Activated T-cell treated with anti-CD3 and anti-CD28 coated beads, Interleukin-2, amount 50 U/mL, for 1 hour (primary cell): ENCODE measurements around the gene SDR39U1.

Experiments used
- DNase-seq: peaks from one replicate; pipeline ENCODE4 v3.0.0-alpha.2; 2020

SDR39U1 gene

DNA sequence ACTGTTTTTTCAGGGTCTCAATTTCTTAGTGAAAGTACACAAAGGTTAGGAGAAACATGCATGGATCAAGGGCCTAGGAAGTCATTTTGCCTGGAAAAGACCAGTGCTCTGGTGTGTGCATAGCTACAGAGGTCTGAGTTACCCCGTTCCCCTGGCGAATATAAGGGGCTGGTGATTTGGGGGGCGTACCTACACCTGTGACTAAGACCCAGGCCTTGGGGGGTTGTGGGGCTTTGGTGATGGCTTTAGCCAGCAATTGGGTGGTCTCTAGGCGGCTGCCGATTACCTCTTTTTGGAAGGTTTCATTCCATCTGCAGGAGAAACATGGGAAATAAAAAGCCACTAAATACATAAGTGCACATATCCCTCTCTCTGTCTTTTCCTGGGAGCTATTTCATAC, 1.1 kb downstream of the SDR39U1 start:
- no peak for DNase-seq

GRCh38 chr14:24440606-24441399, 1.8 kb downstream of the SDR39U1 start:
- DNase-seq, result no peak

GRCh38 chr14:24439830-24440605, 2.6 kb downstream of the SDR39U1 start:
- no peak for DNase-seq

DNA sequence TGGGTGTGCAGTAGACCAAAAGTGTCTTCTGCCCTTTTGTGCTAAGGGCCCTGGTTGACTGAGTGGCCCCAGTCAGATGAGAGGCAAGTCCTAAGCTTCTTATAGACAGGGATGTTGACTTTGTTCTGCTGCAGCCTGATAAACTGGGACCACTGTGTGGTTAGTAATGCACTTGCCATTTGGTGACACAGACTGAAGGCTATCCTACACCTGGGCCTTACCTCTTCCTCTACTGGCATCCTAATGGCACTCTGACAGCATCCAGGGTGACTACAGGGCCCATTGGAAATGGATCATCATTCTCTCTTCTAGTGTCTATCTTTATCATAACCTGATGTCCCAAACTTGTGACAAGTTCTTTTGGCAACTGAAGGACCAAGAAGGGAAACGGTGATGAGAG, 3.3 kb downstream of the SDR39U1 start:
- DNase-seq, result no peak

DNA sequence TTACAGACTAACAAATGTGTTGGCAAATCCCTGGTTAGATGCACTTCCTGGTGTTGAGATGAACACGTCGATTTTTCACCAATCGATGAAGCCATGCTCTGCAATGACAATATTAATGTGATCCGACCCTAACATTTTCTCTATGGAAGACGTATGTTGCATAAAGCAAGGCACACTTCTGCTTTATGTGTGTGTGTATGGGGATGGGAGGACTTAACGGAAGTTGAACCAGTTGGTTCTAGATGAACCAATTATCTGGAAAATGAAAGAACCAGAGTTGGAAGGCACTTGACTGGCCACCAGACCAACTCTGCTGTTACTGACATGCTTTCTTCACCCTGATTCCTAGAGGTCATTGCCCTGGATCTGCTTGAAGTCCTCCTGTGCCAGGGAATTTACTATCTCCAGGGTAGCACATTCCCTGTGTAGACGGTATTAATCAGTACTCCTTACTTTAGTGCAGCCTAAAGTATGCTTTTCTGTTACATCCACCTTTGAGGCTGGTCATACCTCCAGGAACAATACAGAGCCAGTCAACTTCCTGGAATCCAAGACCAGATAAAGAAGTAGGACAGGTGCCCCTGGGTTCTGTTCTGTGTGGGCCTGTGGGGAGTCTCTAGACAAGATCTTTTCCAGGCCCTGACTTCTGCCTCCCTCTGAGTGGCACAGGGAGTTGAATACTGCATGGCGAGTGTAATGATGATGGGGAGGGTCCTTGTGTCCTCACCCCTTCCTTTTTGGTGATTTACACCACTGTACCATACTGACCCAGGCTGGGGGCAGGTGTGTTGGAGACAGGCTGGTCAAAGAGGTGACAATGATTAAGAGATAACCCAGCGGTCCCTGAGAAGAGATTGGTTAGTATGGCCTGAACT, 4.1 kb downstream of the SDR39U1 start:
- no peak for DNase-seq

GRCh38 chr14:24437736-24438067, 4.9 kb downstream of the SDR39U1 start:
- no peak for DNase-seq

GRCh38 chr14:24437020-24437735, 5.4 kb downstream of the SDR39U1 start:
- DNase-seq, result no peak

- no peak for DNase-seq
Measured at GRCh38 chr14:24436355-24437019, 6.1 kb downstream of the SDR39U1 start.

DNA sequence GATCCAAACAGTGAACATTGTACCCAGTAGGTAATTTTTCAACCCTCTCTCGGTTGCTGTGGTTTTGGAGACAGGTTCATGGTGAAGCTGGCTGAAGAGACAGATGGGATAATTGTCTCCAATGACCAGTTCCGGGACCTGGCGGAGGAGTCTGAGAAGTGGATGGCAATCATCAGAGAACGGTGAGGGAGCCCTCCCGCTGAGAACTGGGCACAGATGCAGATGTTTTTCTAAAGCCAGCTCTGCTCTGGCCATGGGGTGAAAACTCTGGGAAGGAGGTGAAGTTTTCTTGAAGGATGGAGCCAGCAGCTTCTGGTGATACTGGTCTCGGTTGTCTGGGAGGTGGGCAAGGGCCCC, 6.6 kb downstream of the SDR39U1 start:
- no peak for DNase-seq

DNA sequence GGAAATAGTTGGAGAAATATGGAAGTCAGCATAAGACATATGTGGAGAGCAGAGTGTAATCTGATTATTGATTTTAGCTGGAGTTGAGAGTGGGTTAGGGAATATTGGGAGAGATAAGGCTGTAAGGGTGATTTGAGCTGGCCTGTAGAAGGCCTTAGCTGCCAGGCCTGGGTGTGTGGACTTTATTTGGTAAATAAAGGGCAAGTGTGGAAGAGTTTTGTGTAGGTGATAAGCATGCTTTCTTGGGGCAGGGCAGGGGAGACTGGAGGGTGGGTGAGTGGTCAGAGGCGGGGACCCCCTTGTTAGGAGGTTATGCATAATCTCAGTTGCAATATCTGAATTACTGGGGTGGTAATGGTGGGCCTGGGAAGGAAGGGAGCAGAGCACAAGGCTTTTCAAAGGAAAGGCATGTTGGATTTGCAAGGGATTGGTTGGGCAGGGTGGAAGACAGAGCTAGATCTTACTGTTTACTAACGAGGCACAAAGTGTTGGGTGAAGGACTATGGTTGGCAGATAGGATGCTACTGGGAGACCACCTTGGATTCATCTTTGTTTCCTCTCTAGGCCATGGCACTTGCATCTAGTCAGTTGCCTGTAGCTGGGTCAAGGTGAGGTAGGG, 7.3 kb downstream of the SDR39U1 start:
- DNase-seq, result no peak

GRCh38 chr14:24434676-24435075, 7.9 kb downstream of the SDR39U1 start:
- DNase-seq, result no peak

- no peak for DNase-seq
Measured at GRCh38 chr14:24434036-24434435, 8.5 kb downstream of the SDR39U1 start.

GRCh38 chr14:24432259-24433131, 10.1 kb downstream of the SDR39U1 start:
- DNase-seq, result no peak

DNA sequence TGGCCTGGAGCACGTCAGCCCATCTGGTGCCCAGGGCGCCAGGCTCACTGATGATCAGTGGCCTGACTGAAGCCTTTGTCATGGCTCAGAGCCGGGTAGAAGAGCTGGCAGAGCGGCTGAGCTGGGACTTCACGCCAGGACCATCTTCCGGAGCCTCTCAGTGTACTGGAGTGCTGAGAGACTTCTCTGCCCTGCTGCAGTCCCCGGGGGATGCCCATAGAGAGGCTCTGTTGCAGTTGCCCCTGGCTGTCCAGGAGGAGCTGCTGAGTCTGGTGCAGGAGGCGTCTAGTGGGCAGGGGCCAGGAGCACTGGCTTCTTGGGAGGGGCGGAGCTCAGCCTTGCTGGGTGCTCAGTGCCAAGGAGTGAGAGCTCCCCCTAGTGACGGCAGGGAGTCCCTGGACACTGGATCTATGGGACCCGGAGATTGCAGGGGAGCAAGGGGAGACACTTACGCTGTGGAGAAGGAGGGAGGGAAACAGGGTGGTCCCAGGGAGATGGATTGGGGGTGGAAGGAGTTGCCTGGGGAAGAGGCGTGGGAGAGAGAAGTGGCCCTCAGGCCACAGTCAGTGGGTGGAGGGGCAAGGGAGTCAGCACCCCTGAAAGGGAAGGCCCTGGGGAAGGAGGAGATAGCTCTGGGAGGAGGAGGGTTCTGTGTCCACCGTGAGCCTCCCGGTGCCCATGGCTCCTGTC, 10.9 kb downstream of the SDR39U1 start:
- DNase-seq, result peak; percentile 85

DNA sequence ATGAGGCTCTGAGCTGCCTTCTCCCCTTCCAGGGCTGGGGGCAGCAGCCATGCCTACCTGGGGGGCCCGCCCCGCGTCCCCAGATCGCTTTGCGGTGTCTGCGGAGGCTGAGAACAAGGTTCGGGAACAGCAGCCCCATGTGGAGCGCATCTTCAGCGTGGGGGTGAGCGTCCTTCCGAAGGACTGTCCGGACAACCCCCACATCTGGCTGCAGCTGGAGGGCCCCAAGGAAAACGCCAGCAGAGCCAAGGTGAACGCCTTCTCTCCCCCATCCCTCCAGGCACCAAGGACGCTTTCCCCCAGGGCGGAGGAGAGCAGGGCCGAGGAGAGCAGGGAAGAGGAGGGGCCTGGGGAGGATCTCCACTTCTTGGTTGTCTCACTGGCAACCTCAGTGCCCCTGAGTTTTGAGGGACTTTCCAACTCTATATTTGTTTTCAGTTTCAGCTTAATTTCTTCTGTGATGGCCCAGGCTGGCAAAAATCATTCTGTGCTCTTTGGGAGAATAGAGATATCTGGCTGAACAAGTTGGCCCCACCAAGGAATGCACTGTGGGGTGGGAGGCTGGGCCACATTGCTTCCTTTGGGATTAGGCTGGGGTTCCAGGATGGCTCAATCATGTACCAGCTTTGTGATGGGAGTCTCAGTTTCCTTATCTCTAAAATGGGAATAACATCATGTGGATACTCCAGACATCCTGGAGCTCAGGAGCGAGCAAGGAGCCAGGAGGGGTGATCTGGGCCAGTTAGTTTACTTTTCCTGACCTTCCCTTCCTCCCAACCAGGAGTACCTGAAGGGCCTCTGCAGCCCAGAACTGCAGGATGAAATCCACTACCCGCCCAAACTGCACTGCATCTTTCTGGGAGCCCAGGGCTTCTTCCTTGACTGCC, 11.7 kb downstream of the SDR39U1 start:
- peak; percentile 45 for DNase-seq

GRCh38 chr14:24430143-24430681, 12.4 kb downstream of the SDR39U1 start:
- no peak for DNase-seq

GRCh38 chr14:24429395-24430142, 13.0 kb downstream of the SDR39U1 start, which contains the start of the genes CBLN3 and KHNYN:
TSS of gene CBLN3 (minus strand) at chr14:24429668. CDS start at chr14:24429054, 614 bp downstream.
TSS of gene KHNYN (plus strand) at chr14:24429954. CDS start at chr14:24430731, 777 bp downstream.
- peak; percentile 88 for DNase-seq
